ES-I3 (cell line): ENCODE results near the gene FOXE1.

ENCODE experiments used
- H3K36me3 ChIP-seq: 2 replicates; pipeline ENCODE4 v1.6.1; 2013; ENCODE audit warnings: mild to moderate bottlenecking, low read length, control low read depth, moderate library complexity; ENCODE audit not compliant: insufficient read depth
- H3K4me1 ChIP-seq: 2 replicates; pipeline ENCODE4 v1.6.1; 2013; ENCODE audit warnings: mild to moderate bottlenecking, control low read depth, low read length; ENCODE audit not compliant: insufficient read depth
- H3K9ac ChIP-seq: 2 replicates; pipeline ENCODE4 v1.6.1; 2013; ENCODE audit warnings: low read depth, mild to moderate bottlenecking, low read length, moderate library complexity
- H3K9me3 ChIP-seq: 2 replicates; pipeline ENCODE4 v1.6.1; 2013; ENCODE audit warnings: mild to moderate bottlenecking, low read length, moderate library complexity; ENCODE audit not compliant: control insufficient read depth, insufficient read depth

The FOXE1 gene

DNA sequence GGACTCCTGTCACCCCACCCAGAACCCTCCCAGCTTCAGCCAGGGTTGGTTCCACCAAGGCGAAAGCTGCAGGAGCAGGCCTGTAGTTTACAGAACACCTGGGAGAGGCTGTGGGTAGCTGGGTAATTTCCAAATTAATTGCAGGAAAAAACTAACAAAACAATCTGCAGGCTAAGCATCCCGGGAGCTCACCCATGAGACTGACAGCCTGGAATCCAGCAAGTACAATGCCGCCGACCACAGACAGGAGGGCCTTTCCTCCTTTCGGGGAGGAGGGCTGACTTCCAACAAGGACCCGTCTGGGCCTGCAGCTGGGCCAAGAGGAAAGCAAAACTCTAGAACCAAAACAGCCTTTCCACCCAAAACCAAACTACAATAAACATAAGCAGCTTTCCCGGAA is 10.3 kb downstream of the FOXE1 start:
- Histone ChIP-seq H3K9ac (no peak overlapping the region), H3K4me1 (no peaks in the 10 kb centered on the region), H3K36me3 (no peaks in the 10 kb centered on the region), H3K9me3 (no peaks in the 10 kb centered on the region)

- Histone ChIP-seq H3K9ac (no peak overlapping the region), H3K9me3 (no peaks in the 10 kb centered on the region), H3K36me3 (no peaks in the 10 kb centered on the region), H3K4me1 (peaks cover 5% of the 10 kb centered on the region; the same call in 1 of the 2 replicates)
Measured at GRCh38 chr9:97864396-97864795, 11.4 kb downstream of the FOXE1 start.

DNA sequence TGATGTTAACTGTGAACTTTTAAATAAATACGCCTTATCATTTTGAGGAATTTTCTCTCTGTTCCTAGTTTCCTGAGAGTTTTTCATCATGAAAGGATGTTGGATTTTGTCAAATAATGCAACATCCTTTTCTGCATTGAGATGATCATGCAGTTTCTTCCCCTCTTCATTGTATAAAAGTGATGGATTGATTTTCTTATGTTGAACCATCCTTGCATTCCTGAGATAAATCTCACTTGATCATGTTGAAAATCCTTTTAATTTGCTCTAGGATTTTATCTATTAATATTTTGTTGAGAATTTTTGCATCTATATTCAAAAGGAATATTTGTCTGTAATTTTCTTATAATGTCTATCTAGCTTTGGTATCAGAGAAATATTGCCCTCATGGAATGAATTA is 13.3 kb downstream of the FOXE1 start:
- H3K36me3 ChIP-seq = no peaks in the 10 kb centered on the region
- peaks cover 5% of the 10 kb centered on the region; the same call in 1 of the 2 replicates for H3K4me1 ChIP-seq
- H3K9ac ChIP-seq = no peak overlapping the region
- H3K9me3 ChIP-seq = no peaks in the 10 kb centered on the region

- Histone ChIP-seq H3K9me3 (no peaks in the 10 kb centered on the region), H3K9ac (no peak overlapping the region), H3K36me3 (no peaks in the 10 kb centered on the region), H3K4me1 (peaks cover 5% of the 10 kb centered on the region; the same call in 1 of the 2 replicates)
Measured at GRCh38 chr9:97866848-97867247, 13.8 kb downstream of the FOXE1 start.

- Histone ChIP-seq H3K4me1 (peaks cover 5% of the 10 kb centered on the region; the same call in 1 of the 2 replicates), H3K36me3 (no peaks in the 10 kb centered on the region), H3K9me3 (no peaks in the 10 kb centered on the region), H3K9ac (no peak overlapping the region)
Measured at GRCh38 chr9:97868859-97869258, 15.8 kb downstream of the FOXE1 start.

DNA sequence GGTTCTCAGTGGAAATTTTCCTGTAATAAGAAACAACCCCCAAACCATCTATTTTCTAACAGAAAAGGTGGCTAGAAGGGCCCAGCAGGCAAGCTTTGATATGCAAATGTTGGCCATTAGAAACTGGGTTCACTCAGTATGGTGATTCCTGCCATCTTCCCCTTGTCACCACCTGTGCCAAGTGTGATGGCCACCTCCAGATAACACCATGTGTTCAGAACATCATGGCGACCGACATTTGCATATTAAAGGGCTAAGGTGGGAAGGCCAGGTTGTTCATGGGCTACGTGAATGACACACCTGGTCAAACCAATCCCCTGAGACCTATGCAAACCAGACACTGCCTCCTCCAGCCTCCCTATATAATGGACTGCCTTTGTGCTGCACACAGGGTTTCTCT is 20.4 kb downstream of the FOXE1 start:
- no peaks in the 10 kb centered on the region for H3K9me3 ChIP-seq
- no peak overlapping the region for H3K9ac ChIP-seq
- H3K4me1 ChIP-seq = peaks cover 5% of the 10 kb centered on the region; the same call in 1 of the 2 replicates
- no peaks in the 10 kb centered on the region for H3K36me3 ChIP-seq

- H3K36me3 ChIP-seq = no peaks in the 10 kb centered on the region
- H3K9me3 ChIP-seq = no peaks in the 10 kb centered on the region
- H3K4me1 ChIP-seq = peaks cover 4% of the 10 kb centered on the region; the same call in 1 of the 2 replicates
- H3K9ac ChIP-seq = no peak overlapping the region
Measured at GRCh38 chr9:97873882-97874281, 20.9 kb downstream of the FOXE1 start.

GRCh38 chr9:97874624-97875023 is 21.6 kb downstream of the FOXE1 start:
- Histone ChIP-seq H3K9me3 (no peaks in the 10 kb centered on the region), H3K36me3 (no peaks in the 10 kb centered on the region), H3K4me1 (no peaks in the 10 kb centered on the region; the same call in 1 of the 2 replicates), H3K9ac (no peak overlapping the region)

DNA sequence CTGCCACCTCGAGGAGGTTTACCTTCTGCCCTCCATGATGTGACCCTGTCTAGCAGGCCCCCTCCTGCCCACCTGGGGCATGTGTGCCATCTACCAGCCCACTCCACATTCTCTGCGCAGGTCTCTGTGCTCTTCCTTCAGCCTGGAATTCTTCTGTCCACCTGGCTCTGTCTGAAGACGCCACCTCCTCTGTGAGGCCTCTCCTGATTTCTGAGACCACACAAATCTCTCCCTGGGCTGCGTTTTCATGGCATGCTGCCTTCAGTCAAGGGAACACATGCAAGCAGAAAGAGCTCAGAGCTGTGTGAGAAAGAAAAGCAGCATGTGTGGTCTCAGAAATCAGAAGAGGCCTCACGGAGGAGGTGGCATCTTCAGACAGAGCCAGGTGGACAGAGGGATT is 22.1 kb downstream of the FOXE1 start:
- Histone ChIP-seq H3K4me1 (no peaks in the 10 kb centered on the region; the same call in 1 of the 2 replicates), H3K9ac (no peak overlapping the region), H3K9me3 (no peaks in the 10 kb centered on the region), H3K36me3 (no peaks in the 10 kb centered on the region)

DNA sequence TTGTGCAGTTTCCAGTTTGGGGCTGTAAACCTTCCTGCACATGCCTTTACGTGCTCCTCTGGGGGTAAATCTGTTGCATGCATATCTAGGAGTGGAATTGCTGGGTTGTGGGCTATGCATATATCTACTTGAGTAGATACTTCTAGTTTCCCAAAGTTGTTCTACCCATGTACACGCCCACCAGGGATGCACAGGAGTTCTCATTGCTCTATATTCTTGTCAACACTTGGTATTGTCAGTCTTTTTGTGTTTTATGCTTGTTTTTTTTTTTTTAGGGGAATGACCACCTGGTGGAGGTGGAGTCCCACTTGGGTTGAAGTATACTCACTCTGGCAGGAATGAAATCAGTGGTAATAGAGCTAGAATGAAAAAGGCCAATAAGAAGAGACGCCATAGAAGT is 23.0 kb downstream of the FOXE1 start:
- no peaks in the 10 kb centered on the region for H3K9me3 ChIP-seq
- H3K9ac ChIP-seq = no peak overlapping the region
- H3K36me3 ChIP-seq = no peaks in the 10 kb centered on the region
- no peaks in the 10 kb centered on the region; the same call in 1 of the 2 replicates for H3K4me1 ChIP-seq

DNA sequence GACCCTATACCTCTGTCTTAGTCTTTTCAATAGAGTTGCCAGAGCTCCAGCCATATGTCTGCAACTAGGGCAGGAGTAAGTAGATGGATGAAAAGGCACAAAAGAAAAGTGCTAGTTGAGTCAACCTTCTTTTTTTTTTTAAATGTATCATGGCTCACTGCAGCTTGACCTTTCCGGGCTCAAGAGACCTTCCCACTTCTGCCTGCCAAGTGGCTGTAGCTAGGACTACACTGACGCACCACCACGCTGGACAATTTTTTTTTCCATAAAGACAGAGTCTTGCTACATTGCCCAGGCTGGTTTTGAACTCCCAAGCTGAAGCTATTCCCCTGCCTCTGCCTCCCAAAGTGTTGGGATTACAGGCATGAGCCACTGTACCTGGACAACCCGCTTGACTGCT is 27.3 kb downstream of the FOXE1 start:
- H3K9ac ChIP-seq = no peak overlapping the region
- H3K36me3 ChIP-seq = no peaks in the 10 kb centered on the region
- H3K9me3 ChIP-seq = no peaks in the 10 kb centered on the region
- H3K4me1 ChIP-seq = no peaks in the 10 kb centered on the region

GRCh38 chr9:97889941-97890887 is 37.2 kb downstream of the FOXE1 start:
- H3K9ac ChIP-seq = no peak overlapping the region
- H3K4me1 ChIP-seq = peaks cover 5% of the 10 kb centered on the region

DNA sequence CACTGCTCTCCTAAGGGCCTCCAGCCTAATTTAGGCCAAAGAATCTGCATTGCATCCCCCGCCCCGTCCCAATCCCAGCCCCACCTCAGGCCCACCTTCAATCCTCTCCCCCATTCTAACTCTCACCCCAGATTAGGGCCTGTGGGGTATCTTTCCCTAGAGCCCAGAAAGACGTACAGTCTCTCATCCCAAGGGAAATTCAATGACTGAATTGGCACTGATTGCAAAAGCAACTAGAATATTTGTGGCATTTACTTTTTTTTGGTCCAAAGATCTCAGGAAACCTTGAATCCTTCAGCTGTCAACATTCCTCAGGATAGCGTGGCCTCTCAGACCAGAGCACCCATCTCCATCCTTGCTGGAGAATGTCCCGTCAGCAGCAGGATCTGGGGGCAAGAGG is 38.7 kb downstream of the FOXE1 start:
- no peaks in the 10 kb centered on the region for H3K9me3 ChIP-seq
- H3K4me1 ChIP-seq = peaks cover 5% of the 10 kb centered on the region
- no peak overlapping the region for H3K9ac ChIP-seq
- no peaks in the 10 kb centered on the region for H3K36me3 ChIP-seq

More at GRCh38 chr9:97889941-97890887, 37.2 kb downstream of the FOXE1 start:
- Histone ChIP-seq H3K36me3 (no peaks in the 10 kb centered on the region), H3K9me3 (no peaks in the 10 kb centered on the region)

- Histone ChIP-seq H3K4me1 (peaks cover 5% of the 10 kb centered on the region), H3K36me3 (no peaks in the 10 kb centered on the region), H3K9me3 (no peaks in the 10 kb centered on the region), H3K9ac (no peak overlapping the region)
Measured at GRCh38 chr9:97892421-97892820, 39.4 kb downstream of the FOXE1 start.

DNA sequence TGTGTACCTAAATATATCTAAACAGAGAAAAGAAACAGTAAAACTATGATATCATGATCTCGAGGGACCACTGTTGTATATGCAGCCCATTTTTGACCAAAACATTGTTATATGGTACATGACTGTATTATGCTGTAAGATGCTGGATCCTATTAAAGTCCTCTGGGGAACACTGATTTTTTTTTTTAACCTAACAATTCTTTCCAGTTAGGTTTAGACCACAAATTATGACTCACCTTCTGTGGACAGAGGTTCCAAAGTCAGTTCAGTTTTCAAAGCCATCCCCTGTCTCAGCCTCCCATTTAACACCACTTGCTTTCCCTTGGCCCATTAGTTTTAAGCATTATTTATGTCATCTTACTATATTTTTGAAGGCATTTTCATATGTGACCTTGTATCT is 42.2 kb downstream of the FOXE1 start:
- H3K9ac ChIP-seq = no peak overlapping the region
- peaks cover 3% of the 10 kb centered on the region for H3K4me1 ChIP-seq
- no peaks in the 10 kb centered on the region for H3K9me3 ChIP-seq
- no peaks in the 10 kb centered on the region for H3K36me3 ChIP-seq
